Bronchial epithelial cell (primary cell): ENCODE measurements around the gene CFAP54. TPM values are rescaled to one million over a fixed set of nuclear protein-coding genes. Genes with fewer than 3 reads are reported as not detected.

ENCODE experiments used
- DNase-seq: peaks from one replicate; pipeline ENCODE4 v3.0.0-alpha.2; 2010; ENCODE audit warnings: low read depth
- FAIRE-seq: peaks from 2 replicates; lab custom pipeline; 2011; peaks lifted over from hg19 to GRCh38; lab: Jason Lieb, UNC
- H3K27me3 ChIP-seq: 2 replicates; pipeline ENCODE4 v1.5.1; 2011; ENCODE audit warnings: low read length; ENCODE audit not compliant: control insufficient read depth, insufficient read depth
- H3K36me3 ChIP-seq: 2 replicates; pipeline ENCODE4 v1.5.1; 2011; ENCODE audit warnings: low read length; ENCODE audit not compliant: control insufficient read depth, insufficient read depth
- H3K4me3 ChIP-seq: 2 replicates; pipeline ENCODE4 v1.5.1; 2011; ENCODE audit warnings: mild to moderate bottlenecking, low read depth, low read length, control low read depth
- total RNA-seq: library from RNA; depleted of rRNA; stranded (reverse); fragments of >200 nt; gene quantifications from 2 replicates; pipeline ENCODE4 v1.2.1, GENCODE V29; 2014
- TF ChIP-seq, protein P1 (sequence below): IDR thresholded peaks from 2 replicates; pipeline ENCODE4 v1.5.1; 2011; ENCODE audit warnings: mild to moderate bottlenecking, moderate library complexity, low read length, control low read depth, inconsistent platforms; ENCODE audit not compliant: insufficient read depth, severe bottlenecking

Gene CFAP54
- total RNA-seq, 1 donor from 2014 or later: 0.26 TPM

- no peak overlapping the region for H3K4me3 ChIP-seq
- TF ChIP-seq, protein P1, sequence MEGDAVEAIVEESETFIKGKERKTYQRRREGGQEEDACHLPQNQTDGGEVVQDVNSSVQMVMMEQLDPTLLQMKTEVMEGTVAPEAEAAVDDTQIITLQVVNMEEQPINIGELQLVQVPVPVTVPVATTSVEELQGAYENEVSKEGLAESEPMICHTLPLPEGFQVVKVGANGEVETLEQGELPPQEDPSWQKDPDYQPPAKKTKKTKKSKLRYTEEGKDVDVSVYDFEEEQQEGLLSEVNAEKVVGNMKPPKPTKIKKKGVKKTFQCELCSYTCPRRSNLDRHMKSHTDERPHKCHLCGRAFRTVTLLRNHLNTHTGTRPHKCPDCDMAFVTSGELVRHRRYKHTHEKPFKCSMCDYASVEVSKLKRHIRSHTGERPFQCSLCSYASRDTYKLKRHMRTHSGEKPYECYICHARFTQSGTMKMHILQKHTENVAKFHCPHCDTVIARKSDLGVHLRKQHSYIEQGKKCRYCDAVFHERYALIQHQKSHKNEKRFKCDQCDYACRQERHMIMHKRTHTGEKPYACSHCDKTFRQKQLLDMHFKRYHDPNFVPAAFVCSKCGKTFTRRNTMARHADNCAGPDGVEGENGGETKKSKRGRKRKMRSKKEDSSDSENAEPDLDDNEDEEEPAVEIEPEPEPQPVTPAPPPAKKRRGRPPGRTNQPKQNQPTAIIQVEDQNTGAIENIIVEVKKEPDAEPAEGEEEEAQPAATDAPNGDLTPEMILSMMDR: no peak
Measured at GRCh38 chr12:96496944-96497343, 7.6 kb downstream of the CFAP54 start.

GRCh38 chr12:96497855-96498254 lies 8.5 kb downstream of the CFAP54 start:
- DNase-seq (no peak), FAIRE-seq (no peak)
- Histone ChIP-seq H3K36me3 (no peaks in the 10 kb centered on the region), H3K27me3 (no peaks in the 10 kb centered on the region), H3K4me3 (no peak overlapping the region)
- TF ChIP-seq, protein P1: no peak

More at GRCh38 chr12:96496944-96497343, 7.6 kb downstream of the CFAP54 start:
- Histone ChIP-seq H3K36me3 (no peaks in the 10 kb centered on the region), H3K27me3 (no peaks in the 10 kb centered on the region)
- DNase-seq (peak; percentile 41), FAIRE-seq (no peak)

DNA sequence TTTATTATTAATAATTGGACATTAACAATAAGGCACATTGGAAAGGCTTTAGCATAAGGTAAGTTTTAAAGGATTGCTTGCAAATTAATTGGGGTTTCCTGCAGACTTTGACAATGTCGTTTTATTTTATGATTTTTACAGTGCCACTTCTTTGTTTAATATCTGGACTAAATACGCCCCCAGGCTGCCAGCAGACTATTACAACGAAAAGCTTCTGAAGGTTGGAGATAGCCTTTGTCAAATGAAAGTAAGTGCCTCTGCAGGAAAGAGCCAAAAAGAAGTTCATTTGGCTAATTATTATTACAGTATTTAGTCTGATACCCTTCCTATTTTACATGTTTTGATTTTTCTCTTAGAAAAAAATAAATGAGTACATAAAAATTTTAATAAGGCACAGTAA lies 11.3 kb downstream of the CFAP54 start:
- H3K36me3 ChIP-seq: no peaks in the 10 kb centered on the region
- DNase-seq (no peak), FAIRE-seq (no peak)
- TF ChIP-seq, protein P1: no peak
- H3K4me3 ChIP-seq: no peak overlapping the region
- H3K27me3 ChIP-seq: no peaks in the 10 kb centered on the region

DNA sequence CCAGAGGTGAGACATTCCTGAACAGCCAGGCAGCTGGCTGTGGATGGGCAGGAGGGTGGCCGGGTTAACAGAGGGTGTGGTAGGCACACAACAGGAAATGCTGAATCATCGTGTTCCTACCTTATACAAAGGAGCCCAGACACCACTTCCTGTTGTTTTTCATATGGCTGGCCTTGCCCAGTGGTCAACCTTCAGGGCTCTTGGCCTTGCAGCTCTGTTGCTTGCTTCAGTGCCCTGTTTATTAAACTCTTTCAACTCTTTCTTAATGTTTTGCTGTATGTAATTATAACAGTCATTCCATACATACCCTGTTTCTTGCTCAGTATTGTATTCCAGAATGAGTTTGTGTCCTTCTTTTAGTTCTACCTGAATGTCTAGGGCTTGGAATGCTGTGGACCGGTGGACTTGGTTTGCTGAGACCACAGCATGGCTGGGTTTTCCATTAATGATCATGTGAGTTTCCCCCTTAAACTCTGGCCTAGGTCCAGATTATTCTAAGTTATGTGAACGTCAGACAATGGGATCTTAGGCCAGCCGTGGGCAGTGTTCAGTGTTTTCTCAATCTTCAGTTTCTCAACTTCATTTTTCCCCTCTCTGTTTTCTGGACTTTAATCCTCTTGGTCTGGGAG lies 11.9 kb downstream of the CFAP54 start:
- TF ChIP-seq, protein P1: no peak
- H3K27me3 ChIP-seq: no peaks in the 10 kb centered on the region
- no peak overlapping the region for H3K4me3 ChIP-seq
- FAIRE-seq (peak; percentile 13), DNase-seq (peak; percentile 92)
- no peaks in the 10 kb centered on the region for H3K36me3 ChIP-seq

GRCh38 chr12:96501908-96502307 lies 12.5 kb downstream of the CFAP54 start:
- Histone ChIP-seq H3K36me3 (no peaks in the 10 kb centered on the region), H3K27me3 (no peaks in the 10 kb centered on the region), H3K4me3 (no peak overlapping the region)
- TF ChIP-seq, protein P1: no peak
- FAIRE-seq (no peak), DNase-seq (no peak)

DNA sequence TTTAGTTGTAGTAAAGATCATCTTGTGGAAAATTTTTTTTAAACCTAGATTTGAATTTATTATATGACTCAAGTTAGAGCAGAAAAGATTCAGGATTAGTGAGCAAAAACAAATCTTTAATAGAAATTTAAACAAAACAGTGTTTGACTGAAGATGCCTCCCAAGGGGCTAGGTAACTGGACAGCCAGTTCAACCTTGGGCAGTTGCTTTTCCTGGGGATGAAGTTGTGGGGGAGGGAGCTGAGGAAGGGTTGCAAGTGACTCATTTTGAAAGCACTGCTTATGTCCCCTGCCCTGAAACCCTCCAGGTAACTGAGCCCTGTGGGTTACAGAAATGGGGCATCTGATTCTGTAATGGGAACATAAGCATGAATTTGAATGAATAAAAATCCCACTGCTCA lies 13.1 kb downstream of the CFAP54 start:
- no peak overlapping the region for H3K4me3 ChIP-seq
- H3K36me3 ChIP-seq: no peaks in the 10 kb centered on the region
- DNase-seq (peak; percentile 49), FAIRE-seq (no peak)
- H3K27me3 ChIP-seq: no peaks in the 10 kb centered on the region
- TF ChIP-seq, protein P1: no peak
